Cerebellar cortex (tissue), 1 donor: ENCODE results near the gene CTTNBP2NL.

Experiments used
- DNase-seq: peaks from one replicate; pipeline ENCODE4 v3.0.0-alpha.2; 2015; ENCODE audit warnings: low spot score

Gene CTTNBP2NL

DNA sequence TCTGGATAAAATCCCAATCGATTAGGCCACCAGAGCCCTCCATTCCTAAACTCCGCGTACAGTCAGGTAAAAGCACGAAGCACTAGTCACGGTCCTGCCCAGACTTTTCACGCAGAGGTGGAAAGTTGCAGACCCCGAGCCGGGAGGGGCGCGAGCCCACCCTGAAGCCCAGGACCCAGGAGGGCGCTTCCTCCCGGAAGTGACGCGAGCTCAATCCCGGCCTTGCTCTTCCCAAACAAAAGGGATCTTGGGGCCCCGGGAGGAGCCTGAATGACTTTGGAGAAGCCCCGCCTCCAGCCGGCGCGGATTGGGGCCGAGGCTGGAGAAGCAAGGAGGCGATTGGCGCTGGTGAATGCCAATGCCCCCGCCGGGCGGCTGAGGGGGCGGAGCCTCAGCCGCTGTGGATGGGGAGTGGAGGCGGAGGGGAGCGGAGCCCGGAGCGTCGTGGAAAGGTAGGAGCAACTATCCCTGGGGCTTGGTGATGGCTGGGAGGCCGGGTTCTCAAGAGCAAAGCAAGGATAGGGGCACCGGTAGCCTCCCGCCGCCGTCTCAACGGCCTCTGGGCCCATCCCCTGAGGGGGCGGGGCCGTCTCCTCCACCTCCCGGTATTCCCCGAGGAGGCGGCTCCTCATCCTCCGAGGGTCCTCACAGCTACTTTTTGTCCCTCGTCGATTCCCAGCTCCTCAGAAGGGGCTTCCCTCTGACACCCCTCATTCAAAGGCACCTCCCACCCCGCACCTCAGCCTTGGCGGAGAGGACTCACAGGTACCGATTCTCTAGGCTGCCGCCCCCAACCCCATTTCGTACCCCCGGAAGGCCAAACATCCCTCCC is at the start of gene CTTNBP2NL:
Gene CTTNBP2NL, plus strand, starts transcription at position 394 of the 832 bp plus-strand sequence. CDS start 19,952 bp downstream, outside the sequence.
- peak; percentile 99 for DNase-seq

- peak; percentile 65 for DNase-seq
Observed at GRCh38 chr1:112346801-112347350, 49.1 kb upstream of the CTTNBP2NL start.

DNA sequence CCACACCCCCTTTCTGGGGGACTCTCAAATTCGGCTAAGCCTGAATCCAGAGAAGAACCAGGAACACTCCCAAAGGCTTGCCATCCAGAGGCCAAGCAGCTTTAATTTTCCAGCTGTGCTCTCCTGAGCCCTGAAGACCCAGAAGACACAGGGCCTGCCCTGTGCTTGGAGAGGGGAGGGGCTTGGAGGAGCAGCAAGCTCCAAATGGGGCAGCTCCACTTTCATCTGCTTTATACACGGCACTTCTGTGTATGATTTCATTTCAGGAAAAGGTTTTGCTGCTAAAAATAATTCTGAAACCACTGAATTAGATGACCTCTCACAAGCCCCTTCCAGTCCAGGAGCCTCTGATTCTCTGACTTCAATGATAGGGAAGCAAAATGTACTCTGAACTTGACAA is 39.2 kb upstream of the CTTNBP2NL start:
- no peak for DNase-seq

GRCh38 chr1:112357467-112357866 is 38.5 kb upstream of the CTTNBP2NL start:
- no peak for DNase-seq

GRCh38 chr1:112358061-112358770 is 37.8 kb upstream of the CTTNBP2NL start:
- no peak for DNase-seq

DNA sequence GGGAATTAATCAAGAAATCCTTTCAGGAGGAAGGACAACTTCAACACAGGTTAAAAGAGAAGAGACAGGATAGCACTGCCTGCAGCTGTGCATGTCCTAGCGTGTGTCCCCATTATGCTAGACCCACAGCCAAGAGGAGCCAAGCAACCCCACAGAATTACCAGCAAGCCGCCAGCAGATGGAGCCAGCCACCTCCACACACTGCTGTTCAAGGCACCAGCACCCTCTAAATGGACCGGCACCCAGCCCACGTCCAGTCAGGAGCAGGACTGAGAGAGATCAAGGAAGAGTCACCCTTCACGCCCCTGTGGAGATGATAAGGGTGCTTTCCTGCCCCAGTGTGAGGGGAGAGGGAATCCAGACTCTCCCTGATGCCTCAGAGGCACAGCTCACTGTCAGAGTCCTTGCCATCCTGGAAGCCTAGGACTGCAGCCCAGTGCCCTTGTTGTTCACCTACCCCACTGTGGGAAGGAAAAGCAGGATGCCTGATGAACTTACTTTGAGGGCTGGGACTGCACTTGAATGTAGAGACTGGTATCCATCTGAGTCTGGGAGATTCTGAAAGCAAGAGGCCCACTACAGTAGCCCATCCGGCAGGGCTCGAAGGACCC is 37.1 kb upstream of the CTTNBP2NL start:
- peak; percentile 78 for DNase-seq

- DNase-seq = no peak
Observed at GRCh38 chr1:112359961-112360767, 35.9 kb upstream of the CTTNBP2NL start.

- no peak for DNase-seq
Observed at GRCh38 chr1:112363636-112364035, 32.4 kb upstream of the CTTNBP2NL start.

DNA sequence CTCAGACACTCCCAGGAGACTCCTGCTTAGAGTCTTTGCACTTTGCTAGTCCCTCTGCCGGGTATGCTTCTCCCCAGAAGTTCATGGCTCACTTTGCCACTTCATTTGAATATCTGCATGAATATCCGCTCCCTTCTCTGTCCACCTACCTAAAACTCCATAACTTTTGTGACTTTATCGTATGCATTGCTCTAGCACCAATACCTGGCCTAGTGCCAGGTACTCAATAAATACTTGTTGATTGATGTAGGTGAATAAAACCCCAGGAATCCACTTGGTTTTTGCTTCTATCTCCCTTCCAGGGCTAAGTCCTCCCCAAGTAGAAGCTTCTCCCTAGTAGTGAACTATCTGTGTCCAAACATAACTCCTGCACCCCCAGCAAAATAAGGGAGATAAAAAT is 27.8 kb upstream of the CTTNBP2NL start:
- DNase-seq = no peak

DNA sequence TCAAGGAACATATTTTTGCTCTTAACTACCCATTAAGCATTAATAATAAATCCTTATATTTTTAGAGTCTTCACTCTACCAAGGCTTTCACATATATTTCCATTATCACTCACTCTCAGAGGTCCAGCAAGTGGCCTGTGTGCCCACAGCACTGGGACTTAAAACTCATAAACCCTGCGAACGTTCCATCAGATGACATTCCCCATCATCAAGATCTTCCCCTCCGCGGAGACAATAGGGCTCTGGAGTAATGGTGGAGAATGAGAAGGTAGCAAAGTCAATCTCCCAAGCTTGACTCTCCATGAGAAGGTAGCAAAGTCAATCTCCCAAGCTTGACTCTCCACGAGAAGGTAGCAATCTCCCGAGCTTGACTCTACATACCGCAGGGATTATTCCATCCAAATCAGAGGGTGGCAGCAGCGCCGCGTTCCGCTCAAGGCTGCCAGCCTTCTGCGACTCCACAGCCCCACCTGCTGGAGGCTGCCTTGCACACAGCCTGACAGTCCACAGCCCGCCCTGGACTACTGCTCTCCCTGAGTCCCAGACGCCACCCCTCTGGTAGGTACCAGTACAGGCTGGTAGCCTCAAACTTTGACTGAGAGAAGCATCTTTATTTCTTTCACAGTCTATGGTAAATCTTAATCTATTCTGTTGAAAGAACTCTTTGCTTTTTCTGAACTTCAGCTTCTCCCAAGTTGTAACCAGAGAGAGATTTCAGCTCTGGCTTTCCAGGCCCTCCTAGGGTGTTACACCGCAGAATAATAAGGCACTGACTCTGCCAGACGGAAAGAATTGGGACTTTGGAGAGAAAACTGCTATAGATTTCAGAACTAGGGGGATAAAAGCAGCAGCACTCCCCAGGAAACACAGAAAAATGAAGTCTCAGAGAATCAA is 26.4 kb upstream of the CTTNBP2NL start:
- peak; percentile 90 for DNase-seq

DNA sequence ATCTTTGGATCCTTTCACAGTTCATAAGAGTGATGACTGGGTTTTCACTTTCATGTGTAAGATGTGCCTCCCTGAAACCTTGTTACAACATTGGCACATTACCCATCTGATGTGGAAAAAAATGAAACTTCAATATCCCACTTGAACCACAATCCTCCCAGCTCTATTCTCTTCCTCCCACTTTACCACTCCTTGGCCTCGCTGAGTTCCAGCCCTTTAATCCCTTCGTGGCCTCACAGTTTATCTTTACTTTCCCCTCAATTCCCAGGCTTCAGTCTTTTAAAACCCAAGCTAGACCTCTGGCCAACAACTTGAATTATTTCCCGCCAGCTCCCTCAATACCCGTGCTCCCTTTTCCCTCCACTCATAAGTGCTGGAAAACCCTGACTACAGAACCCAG is 25.0 kb upstream of the CTTNBP2NL start:
- no peak for DNase-seq

GRCh38 chr1:112371775-112372174 is 24.2 kb upstream of the CTTNBP2NL start:
- DNase-seq = no peak

- DNase-seq = peak; percentile 67
Observed at GRCh38 chr1:112373806-112374205, 22.2 kb upstream of the CTTNBP2NL start.

GRCh38 chr1:112375701-112376100 is 20.3 kb upstream of the CTTNBP2NL start:
- no peak for DNase-seq

DNA sequence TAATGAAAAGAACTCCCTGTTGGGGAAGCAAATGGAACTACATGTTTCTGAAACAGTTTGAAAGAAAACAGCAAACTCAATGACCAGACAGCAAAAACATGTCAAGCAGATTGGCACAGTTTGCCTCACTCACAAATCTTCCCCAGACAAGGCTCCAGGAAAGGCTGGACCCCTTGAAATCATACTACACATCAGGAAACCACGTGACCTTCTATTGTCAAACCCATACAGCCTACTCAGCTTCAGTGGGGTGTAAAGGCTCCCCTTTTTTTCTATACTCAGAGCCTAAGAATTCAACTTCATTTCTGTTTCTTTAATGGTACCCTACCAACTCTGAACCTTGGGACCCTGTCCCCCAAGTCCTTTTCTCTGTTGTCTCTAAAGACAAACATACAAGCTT is 15.7 kb upstream of the CTTNBP2NL start:
- DNase-seq = no peak

GRCh38 chr1:112381324-112382076 is 14.5 kb upstream of the CTTNBP2NL start:
- DNase-seq = no peak

DNA sequence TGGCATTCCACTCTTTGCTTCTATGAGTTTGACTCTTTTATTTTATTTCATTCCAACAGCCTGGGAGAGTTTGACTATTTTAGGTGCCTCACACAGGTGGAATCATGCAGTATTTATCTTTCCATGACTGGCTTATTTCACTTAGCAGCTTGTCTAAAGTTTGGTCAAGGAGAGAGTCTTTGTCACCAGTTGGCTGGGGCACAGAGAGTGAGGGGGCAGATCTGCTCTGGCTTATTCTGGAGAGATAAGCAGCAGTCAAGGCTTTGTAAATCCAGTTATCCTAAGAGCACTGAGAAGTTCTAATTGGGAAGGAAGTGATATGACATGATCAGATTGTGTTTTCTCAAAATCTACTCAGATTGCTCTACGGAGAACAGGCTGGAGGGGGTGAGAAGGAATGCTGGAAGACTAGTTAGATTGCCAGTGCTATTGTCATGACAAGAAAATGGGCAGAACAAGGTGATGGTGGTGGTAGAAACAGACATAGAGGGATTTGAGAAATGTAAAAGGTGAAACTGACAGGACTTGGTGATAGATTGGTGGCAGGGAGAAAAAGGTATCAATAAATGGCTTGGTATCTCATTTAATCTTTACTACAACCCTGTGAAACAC is 12.1 kb upstream of the CTTNBP2NL start:
- no peak for DNase-seq

DNA sequence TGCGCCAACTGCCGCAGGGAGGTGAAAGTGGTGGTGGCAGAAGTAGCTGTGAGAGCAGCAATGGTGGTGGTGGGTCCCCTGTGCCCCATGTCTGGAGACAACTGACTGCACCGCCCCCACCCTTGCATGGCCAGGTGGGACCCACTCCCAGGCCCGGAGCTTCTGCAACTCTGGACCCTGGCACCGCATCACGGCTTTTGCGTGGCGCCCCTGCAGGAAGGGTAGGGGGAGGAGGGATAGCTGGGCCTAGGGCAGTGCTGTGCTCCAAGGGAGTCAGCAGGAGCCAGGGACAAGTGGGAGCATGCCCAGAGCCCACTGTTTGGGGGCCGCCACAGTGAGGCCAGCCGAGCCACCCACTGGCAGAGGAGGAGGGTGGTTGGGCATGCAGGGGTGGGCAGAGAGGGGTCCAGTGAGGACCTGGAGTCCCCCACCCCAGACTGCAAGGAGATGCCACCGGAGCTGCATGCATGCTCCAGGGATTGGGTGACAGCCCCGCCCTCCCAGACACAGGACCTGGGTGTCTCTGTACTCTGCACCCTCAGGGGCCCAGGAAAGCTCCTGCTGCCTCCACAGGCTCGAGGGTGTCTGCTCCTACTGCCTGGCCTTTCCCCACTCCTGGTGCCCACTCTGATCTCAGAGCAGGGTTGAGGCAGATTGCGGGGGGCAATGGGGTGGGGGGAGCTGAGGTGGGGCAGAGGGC is 9.8 kb upstream of the CTTNBP2NL start:
- no peak for DNase-seq
